HUES48 (cell line): ENCODE results near the gene GSAP.
"Not testable (repeated sequence)": the region's sequence is repeated elsewhere in the genome, so short reads cannot be mapped to it uniquely, and the experiment has no call there.

Experiments used
- H3K27ac ChIP-seq: one replicate; pipeline ENCODE4 v1.7.0; 2013; ENCODE audit warnings: low read depth, low read length, inconsistent platforms
- H3K27me3 ChIP-seq: 2 replicates; pipeline ENCODE4 v1.6.1; 2013; ENCODE audit warnings: mild to moderate bottlenecking, low read length; ENCODE audit not compliant: control insufficient read depth, insufficient read depth
- H3K36me3 ChIP-seq: 2 replicates; pipeline ENCODE4 v1.6.1; 2013; ENCODE audit warnings: low read length; ENCODE audit not compliant: control insufficient read depth, insufficient read depth
- H3K4me1 ChIP-seq: 2 replicates; pipeline ENCODE4 v1.6.1; 2013; ENCODE audit warnings: mild to moderate bottlenecking, low read length; ENCODE audit not compliant: control insufficient read depth, insufficient read depth
- H3K4me3 ChIP-seq: 2 replicates; pipeline ENCODE4 v1.5.1; 2013; ENCODE audit warnings: mild to moderate bottlenecking, low read depth, low read length
- H3K9ac ChIP-seq: 2 replicates; pipeline ENCODE4 v1.6.1; 2013; ENCODE audit warnings: mild to moderate bottlenecking, low read depth, low read length, moderate library complexity
- H3K9me3 ChIP-seq: 2 replicates; pipeline ENCODE4 v1.6.1; 2013; ENCODE audit warnings: low read length; ENCODE audit not compliant: control insufficient read depth, insufficient read depth

GSAP gene

GRCh38 chr7:77359599-77359998 is 56.5 kb downstream of the GSAP start:
- no peaks in the 10 kb centered on the region for H3K4me1 ChIP-seq
- no peak overlapping the region for H3K9ac ChIP-seq
- no peak overlapping the region for H3K4me3 ChIP-seq
- H3K9me3 ChIP-seq: no peaks in the 10 kb centered on the region
- H3K27ac ChIP-seq: no peak overlapping the region
- no peaks in the 10 kb centered on the region for H3K27me3 ChIP-seq
- H3K36me3 ChIP-seq: no peaks in the 10 kb centered on the region

- Histone ChIP-seq H3K9ac (no peak overlapping the region), H3K9me3 (no peaks in the 10 kb centered on the region), H3K27ac (no peak overlapping the region), H3K4me3 (no peak overlapping the region), H3K4me1 (no peaks in the 10 kb centered on the region), H3K27me3 (no peaks in the 10 kb centered on the region), H3K36me3 (no peaks in the 10 kb centered on the region)
Measured at GRCh38 chr7:77354914-77355313, 61.2 kb downstream of the GSAP start.

GRCh38 chr7:77354484-77354883 is 61.7 kb downstream of the GSAP start:
- Histone ChIP-seq H3K27me3 (no peaks in the 10 kb centered on the region), H3K4me1 (no peaks in the 10 kb centered on the region), H3K4me3 (no peak overlapping the region), H3K9ac (no peak overlapping the region), H3K9me3 (no peaks in the 10 kb centered on the region), H3K36me3 (no peaks in the 10 kb centered on the region), H3K27ac (no peak overlapping the region)

GRCh38 chr7:77353911-77354310 is 62.2 kb downstream of the GSAP start:
- Histone ChIP-seq H3K27me3 (no peaks in the 10 kb centered on the region), H3K4me3 (no peak overlapping the region), H3K9me3 (no peaks in the 10 kb centered on the region), H3K27ac (no peak overlapping the region), H3K9ac (no peak overlapping the region), H3K36me3 (no peaks in the 10 kb centered on the region), H3K4me1 (peaks cover 3% of the 10 kb centered on the region)

GRCh38 chr7:77353407-77353721 is 62.8 kb downstream of the GSAP start:
- Histone ChIP-seq H3K9ac (no peak overlapping the region), H3K27me3 (no peaks in the 10 kb centered on the region), H3K4me1 (peaks cover 9% of the 10 kb centered on the region), H3K27ac (no peak overlapping the region), H3K36me3 (no peaks in the 10 kb centered on the region), H3K4me3 (no peak overlapping the region), H3K9me3 (no peaks in the 10 kb centered on the region)

GRCh38 chr7:77352665-77353406 is 63.3 kb downstream of the GSAP start:
- H3K36me3 ChIP-seq: no peaks in the 10 kb centered on the region
- H3K9me3 ChIP-seq: no peaks in the 10 kb centered on the region
- H3K4me3 ChIP-seq: no peak overlapping the region
- no peaks in the 10 kb centered on the region for H3K27me3 ChIP-seq
- H3K27ac ChIP-seq: no peak overlapping the region
- peaks cover 11% of the 10 kb centered on the region for H3K4me1 ChIP-seq
- no peak overlapping the region for H3K9ac ChIP-seq

GRCh38 chr7:77351539-77352004 is 64.6 kb downstream of the GSAP start:
- no peak overlapping the region for H3K27ac ChIP-seq
- no peaks in the 10 kb centered on the region for H3K9me3 ChIP-seq
- no peak overlapping the region for H3K9ac ChIP-seq
- H3K4me1 ChIP-seq: peaks cover 11% of the 10 kb centered on the region
- no peaks in the 10 kb centered on the region for H3K36me3 ChIP-seq
- no peak overlapping the region for H3K4me3 ChIP-seq
- H3K27me3 ChIP-seq: no peaks in the 10 kb centered on the region

GRCh38 chr7:77349141-77349540 is 67.0 kb downstream of the GSAP start:
- Histone ChIP-seq H3K9me3 (no peaks in the 10 kb centered on the region), H3K36me3 (no peaks in the 10 kb centered on the region), H3K4me3 (no peak overlapping the region), H3K4me1 (peaks cover 11% of the 10 kb centered on the region), H3K27ac (peak overlapping the region; percentile 25), H3K27me3 (no peaks in the 10 kb centered on the region), H3K9ac (no peak overlapping the region)

GRCh38 chr7:77348371-77348813 is 67.8 kb downstream of the GSAP start:
- H3K27me3 ChIP-seq: no peaks in the 10 kb centered on the region
- no peak overlapping the region for H3K9ac ChIP-seq
- no peaks in the 10 kb centered on the region for H3K36me3 ChIP-seq
- H3K27ac ChIP-seq: peak overlapping the region; percentile 25
- no peaks in the 10 kb centered on the region for H3K9me3 ChIP-seq
- no peak overlapping the region for H3K4me3 ChIP-seq
- H3K4me1 ChIP-seq: peaks cover 11% of the 10 kb centered on the region

- H3K4me3 ChIP-seq: no peak overlapping the region
Measured at GRCh38 chr7:77346441-77346840, 69.7 kb downstream of the GSAP start.

GRCh38 chr7:77345426-77345825 is 70.7 kb downstream of the GSAP start:
- not testable (repeated sequence) for H3K36me3 ChIP-seq, H3K27me3 ChIP-seq, H3K9ac ChIP-seq, H3K27ac ChIP-seq, H3K4me3 ChIP-seq, H3K9me3 ChIP-seq
- peaks cover 11% of the 10 kb centered on the region for H3K4me1 ChIP-seq

More at GRCh38 chr7:77346441-77346840, 69.7 kb downstream of the GSAP start:
- H3K9ac ChIP-seq: no peak overlapping the region
- H3K9me3 ChIP-seq: no peaks in the 10 kb centered on the region
- H3K27me3 ChIP-seq: no peaks in the 10 kb centered on the region
- H3K4me1 ChIP-seq: peaks cover 11% of the 10 kb centered on the region
- H3K27ac ChIP-seq: no peak overlapping the region
- H3K36me3 ChIP-seq: no peaks in the 10 kb centered on the region
